HT1080 (cell line): ENCODE data around the gene ZNF101. TPM values are rescaled to one million over a fixed set of nuclear protein-coding genes. Genes with fewer than 3 reads are reported as not detected.

ENCODE experiments used
- DNase-seq: peaks from one replicate; pipeline ENCODE4 v3.0.0-alpha.2; 2015; ENCODE audit warnings: low read depth
- polyA plus RNA-seq, 2 experiments: library from polyadenylated mRNA; depleted of rRNA; stranded (reverse); fragments of >200 nt; gene quantifications; 2 replicates each; pipeline ENCODE4 v1.2.3, GENCODE V29; 2015
- total RNA-seq: library from RNA; depleted of rRNA; stranded (reverse); fragments of >200 nt; shearing (Covaris generic); gene quantifications from 2 replicates; pipeline ENCODE4 v1.2.3, GENCODE V29; 2014; rRNA removed

ZNF101 gene
- 9.4 and 11.6 TPM in 2 replicates for total RNA-seq
- 5.7 and 5.8 TPM in 2 replicates for polyA plus RNA-seq (2015; cell fraction: cytosol; rRNA removed)
- polyA plus RNA-seq (2015; cell fraction: nucleus; rRNA removed): 7.6 and 10.1 TPM in 2 replicates

GRCh38 chr19:19668230-19669012 lies at the start of gene ZNF101:
ZNF101 (plus strand) TSS chr19:19668839; CDS start chr19:19668964, 125 bp downstream.
- peak; percentile 90 for DNase-seq

DNA sequence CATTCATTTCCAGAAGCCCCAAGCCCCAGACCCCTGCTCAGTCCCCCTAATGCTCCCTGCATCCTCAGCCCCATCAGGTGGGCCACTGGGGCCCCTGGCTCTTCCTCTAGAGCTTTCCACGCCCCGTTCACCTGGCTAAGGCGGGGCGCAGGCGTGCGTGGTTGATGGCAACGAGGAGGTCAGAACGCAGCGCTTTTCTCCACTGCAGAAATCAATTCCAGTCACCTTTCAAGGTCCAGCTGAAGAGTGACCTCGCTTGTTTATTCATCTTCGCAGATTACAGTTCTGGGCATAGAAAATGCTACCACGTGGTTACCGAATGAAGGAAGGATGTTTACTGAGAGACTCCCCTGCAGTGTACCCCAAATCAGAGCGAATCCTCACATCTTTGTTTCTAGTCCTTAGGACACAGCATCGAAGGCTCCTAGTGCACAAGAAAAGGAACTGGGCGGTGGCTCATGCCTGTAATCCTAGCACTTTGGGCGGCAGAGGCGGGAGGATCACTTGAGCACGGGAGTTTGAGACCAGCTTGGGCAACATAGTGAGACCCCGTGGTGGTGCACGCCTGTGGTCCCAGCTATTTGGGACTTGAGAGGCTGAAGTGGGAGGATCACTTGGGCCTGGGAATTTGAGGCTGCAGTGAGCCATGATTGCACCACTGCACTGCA lies 49.3 kb upstream of the ZNF101 start:
- no peak for DNase-seq

GRCh38 chr19:19619849-19620210 lies 48.8 kb upstream of the ZNF101 start:
- no peak for DNase-seq

- no peak for DNase-seq
Observed at GRCh38 chr19:19623383-19623782, 45.3 kb upstream of the ZNF101 start.

DNA sequence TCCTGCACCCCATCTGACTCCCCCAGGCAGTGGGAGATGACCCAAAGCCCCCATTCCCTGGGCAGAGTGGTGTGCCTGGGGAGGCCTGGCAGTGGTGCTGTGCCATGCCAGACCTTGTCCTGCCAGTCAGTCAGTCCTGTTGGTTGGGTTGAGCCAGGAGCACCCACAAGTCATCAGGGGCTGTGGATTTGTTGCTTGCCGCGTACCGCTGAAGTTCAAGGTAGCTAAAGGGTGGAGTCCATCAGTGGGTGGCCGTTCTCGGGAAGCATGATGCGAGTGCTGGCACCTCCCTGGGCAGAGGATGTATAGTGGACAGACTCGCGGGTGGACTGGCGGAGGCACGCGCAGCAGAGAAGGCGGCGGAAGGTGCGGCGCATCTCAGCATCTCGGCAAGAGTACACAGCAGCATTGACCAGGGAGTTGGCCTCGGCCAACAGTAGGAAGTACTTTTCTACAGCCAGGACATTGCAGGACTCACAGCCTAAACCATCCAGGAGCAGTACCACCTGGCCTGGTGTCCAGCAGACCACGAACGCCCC lies 44.5 kb upstream of the ZNF101 start:
- DNase-seq: no peak

GRCh38 chr19:19626516-19627472 lies 41.8 kb upstream of the ZNF101 start:
- no peak for DNase-seq

DNA sequence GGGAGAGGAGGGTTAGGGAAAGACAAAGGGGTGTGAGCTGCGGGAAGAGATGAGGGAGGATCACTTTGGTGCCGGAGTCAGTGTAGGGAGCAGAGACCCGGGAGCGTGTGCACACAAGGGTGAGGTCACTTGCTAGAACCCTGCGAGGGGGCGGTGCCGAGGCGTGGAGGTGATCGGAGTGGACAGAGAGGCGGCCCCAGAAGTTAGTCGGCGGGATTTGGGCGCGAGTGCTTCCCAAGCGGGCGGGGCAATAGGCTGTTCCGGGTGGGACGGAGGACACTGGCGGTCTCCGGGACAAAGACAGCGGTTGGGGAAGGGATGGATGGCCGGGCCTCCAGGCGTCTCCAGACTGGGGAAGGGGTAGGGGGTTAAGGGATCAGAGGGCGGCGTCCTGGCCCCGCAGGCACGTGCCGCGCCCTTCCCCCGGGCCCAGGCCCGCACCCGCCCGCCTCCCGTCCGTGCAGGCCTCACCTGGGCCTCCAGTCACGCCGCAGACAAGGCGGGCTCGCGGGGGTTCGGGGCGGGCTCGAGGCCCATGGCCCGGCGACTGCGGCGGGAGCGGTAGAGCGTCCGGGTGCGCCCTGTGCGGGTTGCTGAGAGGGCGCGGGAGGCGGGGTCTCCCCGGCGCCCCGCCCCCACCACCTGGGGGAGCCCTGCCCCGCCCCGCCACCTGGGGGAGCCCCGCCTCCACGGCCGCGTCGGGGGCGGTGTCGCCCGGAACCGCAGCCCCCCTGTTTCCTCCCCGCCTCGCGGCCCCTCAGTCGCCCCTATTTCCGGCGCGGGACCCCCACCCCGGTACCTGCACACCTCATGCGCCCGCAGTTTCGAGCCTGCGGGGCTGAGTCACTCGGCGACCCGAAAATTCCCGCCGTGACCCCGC lies 40.8 kb upstream of the ZNF101 start, which contains the start of gene LPAR2:
TSS of gene LPAR2 (minus strand) at position 600 of the 880 bp plus-strand sequence. CDS start 945 bp downstream, outside the sequence.
- no peak for DNase-seq

DNA sequence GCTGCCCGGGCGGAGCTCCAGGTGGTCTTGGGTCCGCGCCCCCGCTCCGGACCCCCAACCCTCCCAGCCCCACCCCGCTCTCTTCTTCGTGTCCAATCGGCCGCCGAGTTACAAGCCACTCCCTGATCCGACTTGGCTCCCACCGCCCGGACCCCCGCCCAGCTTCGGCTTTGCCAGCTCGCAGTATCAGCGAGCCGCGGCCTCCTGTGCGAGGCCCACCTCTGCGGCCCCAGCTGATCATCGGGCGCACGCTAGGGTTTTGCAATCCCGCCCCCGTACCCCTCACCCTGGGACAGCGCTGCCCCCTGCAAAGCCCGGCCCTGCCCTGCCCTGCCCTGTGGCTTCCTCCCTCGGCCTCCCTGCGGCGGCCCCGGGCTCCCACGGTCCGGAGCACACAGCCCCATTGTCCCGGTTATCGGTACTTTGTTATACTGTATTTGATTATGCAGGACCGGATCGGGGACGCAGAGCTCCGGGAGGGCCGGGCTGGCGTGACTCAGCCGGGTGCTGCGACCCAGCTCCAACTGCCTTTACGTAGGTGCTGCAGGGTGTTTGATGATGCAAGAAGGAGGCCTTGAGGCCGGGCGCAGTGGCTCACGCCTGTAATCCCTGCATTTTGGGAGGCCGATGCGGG lies 40.0 kb upstream of the ZNF101 start:
- DNase-seq: no peak

DNA sequence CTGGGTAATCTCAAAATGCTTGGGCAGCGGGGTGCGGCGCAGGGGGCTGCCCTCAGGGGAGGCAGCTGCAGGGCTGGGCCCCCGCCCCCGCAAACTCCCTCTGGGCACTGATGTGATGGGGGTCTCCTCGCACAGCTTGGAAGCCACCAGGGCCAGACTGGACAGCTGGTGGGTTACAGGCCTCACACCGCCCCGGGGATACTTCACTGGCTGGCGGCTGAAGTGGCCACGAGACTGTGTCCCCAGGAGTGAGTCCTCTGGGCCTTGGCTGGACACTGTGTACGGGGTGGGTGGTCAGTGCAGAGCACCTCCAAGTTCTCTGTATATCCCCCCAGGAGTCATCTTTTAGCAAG lies 38.6 kb upstream of the ZNF101 start:
- DNase-seq: no peak

- no peak for DNase-seq
Observed at GRCh38 chr19:19630426-19630825, 38.2 kb upstream of the ZNF101 start.

GRCh38 chr19:19631346-19631745 lies 37.3 kb upstream of the ZNF101 start:
- DNase-seq: no peak

- DNase-seq: no peak
Observed at GRCh38 chr19:19632661-19633060, 36.0 kb upstream of the ZNF101 start.

GRCh38 chr19:19633711-19634515 lies 34.7 kb upstream of the ZNF101 start:
- DNase-seq: no peak

DNA sequence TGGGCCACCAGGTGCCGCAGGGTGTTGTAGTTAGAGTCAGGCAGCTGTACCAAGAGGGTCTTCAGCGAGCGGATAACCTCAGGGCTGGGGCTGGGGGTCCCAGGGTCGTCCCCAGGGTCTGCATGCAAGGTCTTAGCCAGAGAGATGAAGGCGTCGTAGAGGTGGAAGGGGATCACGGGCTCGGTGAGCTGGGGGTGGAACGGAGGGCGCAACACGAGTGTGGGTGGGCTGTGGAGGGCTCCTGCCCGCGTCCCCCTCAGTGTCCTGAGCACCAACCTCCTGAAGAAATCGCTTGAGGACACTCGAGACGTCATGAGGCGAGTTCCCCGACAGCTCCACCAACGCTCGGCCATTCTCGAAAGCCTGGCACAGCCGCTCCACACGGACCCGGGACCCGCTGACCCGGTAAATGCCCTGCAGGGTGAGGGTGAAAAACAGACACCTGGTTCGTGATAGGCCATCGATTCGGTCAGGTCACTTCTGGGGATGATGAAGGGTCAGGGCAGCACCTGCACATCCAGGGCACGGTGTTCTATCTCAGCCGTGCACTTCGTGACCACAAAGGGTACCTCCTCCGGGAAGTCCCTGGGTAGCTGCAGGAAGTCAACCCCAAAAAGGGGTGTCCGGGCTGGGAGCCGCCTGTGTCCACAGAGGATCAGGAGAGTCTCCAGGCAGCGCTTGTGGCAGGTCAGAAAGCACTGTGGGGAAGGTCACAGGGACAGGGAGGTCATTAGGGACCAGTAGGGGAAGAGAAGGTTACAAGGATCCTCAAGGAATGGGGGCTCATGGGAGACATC lies 33.9 kb upstream of the ZNF101 start:
- no peak for DNase-seq

DNA sequence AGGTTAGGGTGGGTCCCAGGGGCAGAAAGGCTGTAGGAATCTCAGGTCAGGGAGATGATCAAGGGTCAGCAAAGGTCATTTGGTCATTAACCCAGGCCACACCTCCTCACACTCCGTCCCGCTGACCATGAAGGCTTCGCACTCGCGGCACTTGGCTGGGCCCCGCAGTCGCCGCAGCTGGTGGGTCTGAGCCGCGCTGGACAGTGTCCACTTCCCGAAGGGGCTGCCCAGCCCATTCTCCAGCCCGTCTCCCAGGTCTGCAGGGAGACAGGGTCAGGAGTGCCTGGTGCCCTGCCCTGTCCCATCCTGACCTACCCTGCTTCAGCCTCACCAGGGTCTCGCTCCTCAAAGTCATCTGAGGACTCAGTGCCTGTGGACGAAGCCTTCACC lies 33.3 kb upstream of the ZNF101 start:
- DNase-seq: no peak

GRCh38 chr19:19636573-19637185 lies 32.0 kb upstream of the ZNF101 start:
- DNase-seq: no peak

- DNase-seq: no peak
Observed at GRCh38 chr19:19637186-19637522, 31.5 kb upstream of the ZNF101 start.
